ENCODE data around the gene TSGA10IP. TPM values are rescaled to one million over a fixed set of nuclear protein-coding genes. Genes with fewer than 3 reads are reported as not detected.

The TSGA10IP gene
- total RNA-seq, 1 donor from 2014 or later: not detected

DNA sequence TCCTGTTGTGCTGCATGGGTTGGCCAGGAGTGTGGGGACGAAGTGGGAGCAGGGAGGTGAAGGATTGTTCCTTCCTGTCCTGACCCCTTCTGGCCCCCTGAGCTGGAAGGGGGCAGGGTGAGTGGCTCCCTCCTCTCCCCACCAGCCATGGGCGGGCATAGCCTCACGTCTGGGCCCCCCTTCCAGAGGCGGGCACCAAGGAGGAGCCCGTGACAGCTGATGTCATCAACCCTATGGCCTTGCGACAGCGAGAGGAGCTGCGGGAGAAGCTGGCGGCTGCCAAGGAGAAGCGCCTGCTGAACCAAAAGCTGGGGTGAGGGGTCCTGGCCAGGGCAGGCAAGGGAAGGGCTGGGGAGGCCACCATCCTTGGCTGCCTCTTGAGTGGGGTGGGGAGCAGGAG is 19.6 kb downstream of the TSGA10IP start:
- intact Hi-C loops (cut with DNase I): loop anchor here (10.0 kb wide), 1 partner anchor 110 kb away; the partner anchor contains the start of gene CFL1
- ATAC-seq (no peak), DNase-seq (ENCODE audit: missing footprints) (no peak)

DNA sequence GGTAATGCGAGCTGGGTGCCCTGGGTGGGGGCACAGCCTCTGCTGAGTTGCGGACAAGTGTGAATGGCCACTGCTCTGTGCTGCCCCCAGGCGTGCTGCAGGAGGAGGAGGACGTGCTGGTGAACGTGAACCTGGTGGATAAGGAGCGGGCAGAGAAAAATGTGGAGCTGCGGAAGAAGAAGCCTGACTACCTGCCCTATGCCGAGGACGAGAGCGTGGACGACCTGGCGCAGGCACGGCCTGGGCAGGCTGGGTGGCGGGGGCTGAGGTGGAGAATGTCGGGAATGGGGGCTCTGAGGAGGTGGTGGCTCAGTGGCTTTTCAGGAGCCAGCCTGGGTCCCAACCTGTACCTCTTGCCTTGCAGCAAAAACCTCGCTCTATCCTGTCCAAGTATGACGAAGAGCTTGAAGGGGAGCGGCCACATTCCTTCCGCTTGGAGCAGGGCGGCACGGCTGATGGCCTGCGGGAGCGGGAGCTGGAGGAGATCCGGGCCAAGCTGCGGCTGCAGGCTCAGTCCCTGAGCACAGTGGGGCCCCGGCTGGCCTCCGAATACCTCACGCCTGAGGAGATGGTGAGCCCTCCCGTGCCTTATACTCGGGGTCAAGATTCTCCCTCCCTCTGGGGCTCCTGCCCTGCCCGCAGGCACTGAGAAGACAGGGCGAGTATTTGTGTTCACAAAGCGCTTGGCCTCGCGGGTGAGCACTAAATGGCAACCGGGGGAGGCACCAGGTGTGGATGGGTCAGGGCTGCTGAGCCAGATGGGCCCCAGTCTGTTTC is 20.9 kb downstream of the TSGA10IP start:
- DNase-seq (ENCODE audit: missing footprints): no peak
- intact Hi-C loops (cut with DNase I): loop anchor here (10.0 kb wide), 1 partner anchor 111 kb away; the partner anchor contains the start of gene CFL1
- no peak for ATAC-seq

DNA sequence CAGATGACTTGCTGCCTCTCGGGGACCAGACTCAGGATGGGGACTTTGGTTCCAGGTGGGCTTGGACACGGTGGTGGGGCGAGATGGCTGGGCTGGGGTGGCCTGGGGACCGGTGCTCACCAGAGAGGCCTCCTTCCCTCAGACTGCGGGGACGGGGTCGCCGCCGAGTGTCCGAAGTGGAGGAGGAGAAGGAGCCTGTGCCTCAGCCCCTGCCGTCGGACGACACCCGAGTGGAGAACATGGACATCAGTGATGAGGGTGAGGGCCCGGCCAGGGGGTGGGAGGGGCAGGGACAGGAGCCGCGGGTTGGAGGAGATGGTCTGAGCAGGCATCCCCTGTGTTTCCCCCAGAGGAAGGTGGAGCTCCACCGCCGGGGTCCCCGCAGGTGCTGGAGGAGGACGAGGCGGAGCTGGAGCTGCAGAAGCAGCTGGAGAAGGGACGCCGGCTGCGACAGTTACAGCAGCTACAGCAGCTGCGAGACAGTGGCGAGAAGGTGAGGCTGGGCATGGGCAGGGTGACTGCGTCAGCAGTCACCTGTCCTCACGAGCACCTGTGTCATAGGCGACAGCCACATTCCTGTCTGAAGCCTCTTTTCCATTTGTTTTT is 22.2 kb downstream of the TSGA10IP start:
- ATAC-seq (no peak), DNase-seq (ENCODE audit: missing footprints) (no peak)
- intact Hi-C loops (cut with DNase I): loop anchor here (10.0 kb wide), 1 partner anchor 113 kb away; the partner anchor contains the start of gene CFL1

DNA sequence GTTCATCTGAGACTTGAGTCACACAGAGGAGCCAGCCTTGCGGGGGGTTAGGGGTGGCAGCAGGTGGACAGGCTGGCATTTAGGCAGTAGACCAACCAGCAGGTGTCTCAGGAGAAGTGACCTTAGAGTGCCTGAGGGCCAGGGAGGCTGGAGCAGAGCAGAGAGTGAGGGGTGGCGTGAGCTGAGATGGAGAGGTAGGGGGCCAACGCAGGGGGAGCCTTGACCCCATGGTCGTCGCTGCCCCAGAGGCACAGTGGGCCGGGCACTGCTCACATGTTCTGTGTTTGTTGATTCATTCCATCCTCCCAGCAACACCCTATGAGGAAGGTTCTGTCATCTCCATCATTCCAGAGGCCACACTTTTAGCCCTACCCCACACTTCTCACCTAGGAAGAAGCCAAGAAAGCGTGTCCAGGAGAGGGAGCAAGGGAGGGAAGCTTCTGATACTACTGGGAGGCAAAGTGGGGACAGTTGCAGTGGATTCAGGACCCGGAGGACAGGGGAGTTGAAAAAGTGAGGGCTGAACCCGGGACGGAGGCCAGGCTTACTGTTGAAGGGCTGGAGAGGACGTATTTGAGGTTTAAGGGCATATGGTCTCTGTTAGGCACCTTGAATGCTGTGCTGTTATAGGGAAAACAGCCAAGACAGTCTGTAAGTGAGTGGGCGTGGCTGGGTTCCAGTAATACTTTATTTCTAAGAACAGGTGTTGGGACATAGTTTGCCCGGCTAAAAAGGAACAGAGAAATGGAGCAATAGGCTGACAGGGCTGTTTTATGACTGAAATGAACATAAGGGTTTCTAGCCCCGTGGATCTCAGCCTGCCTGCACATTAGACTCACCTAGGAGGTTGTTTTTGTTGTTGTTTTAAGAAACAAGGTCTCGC is 23.6 kb downstream of the TSGA10IP start:
- intact Hi-C loops (cut with DNase I): loop anchor here (10.0 kb wide), 1 partner anchor 114 kb away; the partner anchor contains the start of gene CFL1
- ATAC-seq (no peak), DNase-seq (ENCODE audit: missing footprints) (no peak)

DNA sequence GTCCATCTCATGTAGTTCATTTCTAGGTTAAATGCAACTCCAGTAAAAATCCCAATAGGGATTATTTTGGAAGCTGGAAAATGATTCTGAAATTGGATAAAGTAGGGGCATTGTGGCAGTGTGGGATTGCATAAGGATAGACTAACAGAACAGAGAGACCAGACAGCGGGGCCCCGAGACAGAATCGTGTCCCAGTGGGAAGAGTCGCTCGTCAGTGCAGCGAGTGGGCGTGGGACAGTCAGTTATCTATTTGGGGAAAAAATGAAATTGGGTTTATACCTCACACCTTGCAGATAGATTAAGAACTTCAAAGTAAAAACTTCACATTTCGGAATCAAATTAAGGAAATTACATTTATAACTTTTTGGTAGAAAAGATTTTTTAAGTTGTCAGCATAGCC is 26.8 kb downstream of the TSGA10IP start:
- ATAC-seq (no peak), DNase-seq (ENCODE audit: missing footprints) (no peak)
- intact Hi-C loops (cut with DNase I): no loop called here

DNA sequence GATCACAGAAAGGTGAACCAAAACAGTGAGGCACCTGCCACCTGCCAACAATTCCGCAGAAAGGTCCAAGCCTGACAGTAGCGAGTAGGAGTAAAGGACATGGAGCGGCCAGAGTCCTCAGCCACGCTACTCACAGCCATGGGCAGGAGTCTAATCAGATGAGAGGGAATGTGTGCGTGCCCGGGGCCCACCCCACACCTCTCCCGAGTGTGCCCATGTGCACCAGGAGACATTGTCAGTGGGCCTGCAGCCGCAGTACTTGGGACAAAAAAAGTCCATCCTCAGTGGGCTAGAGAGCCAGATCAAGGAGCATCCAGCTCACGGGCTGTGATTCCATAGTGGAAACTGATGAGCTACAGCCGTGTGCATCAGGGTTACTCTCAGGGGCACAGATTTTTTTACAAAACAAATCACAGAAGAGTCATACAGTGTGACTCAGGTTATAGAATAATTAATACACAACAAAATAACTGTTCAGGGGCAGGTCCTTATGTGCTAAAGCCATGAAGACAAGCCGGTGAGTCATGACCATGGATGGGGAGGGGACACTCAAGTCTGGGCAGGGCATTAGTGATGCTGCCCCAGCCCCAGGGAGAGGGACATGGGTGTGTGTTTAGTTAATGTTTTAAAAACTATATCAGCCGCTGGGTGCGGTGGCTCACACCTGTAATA is 28.3 kb downstream of the TSGA10IP start:
- intact Hi-C loops (cut with DNase I): no loop called here
- no peak for ATAC-seq

DNA sequence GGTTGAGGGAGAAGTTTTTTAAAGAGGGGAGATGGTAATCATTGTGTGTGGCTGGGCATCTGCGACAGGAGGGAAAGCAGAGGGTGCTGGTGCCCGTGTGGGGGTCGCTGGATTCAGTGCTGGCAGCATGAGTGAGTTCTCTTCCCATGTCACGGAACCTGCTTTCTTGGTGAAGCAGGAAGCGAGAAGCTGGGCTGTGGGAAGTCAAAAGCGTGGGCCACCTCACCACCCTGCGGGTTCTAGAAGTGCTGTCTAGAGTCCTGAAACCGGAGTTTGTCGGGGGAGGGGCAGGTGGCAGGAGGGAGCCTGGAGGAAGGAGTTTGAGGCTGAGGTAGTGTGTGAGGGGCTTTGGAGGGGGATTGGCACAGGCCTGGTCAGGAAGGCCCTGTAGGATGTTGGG is 30.5 kb downstream of the TSGA10IP start:
- ATAC-seq: no peak
- intact Hi-C loops (cut with DNase I): no loop called here
- DNase-seq (ENCODE audit: missing footprints): no peak

More for the DNA sequence above, 28.3 kb downstream of the TSGA10IP start:
- no peak for DNase-seq (ENCODE audit: missing footprints)

DNA sequence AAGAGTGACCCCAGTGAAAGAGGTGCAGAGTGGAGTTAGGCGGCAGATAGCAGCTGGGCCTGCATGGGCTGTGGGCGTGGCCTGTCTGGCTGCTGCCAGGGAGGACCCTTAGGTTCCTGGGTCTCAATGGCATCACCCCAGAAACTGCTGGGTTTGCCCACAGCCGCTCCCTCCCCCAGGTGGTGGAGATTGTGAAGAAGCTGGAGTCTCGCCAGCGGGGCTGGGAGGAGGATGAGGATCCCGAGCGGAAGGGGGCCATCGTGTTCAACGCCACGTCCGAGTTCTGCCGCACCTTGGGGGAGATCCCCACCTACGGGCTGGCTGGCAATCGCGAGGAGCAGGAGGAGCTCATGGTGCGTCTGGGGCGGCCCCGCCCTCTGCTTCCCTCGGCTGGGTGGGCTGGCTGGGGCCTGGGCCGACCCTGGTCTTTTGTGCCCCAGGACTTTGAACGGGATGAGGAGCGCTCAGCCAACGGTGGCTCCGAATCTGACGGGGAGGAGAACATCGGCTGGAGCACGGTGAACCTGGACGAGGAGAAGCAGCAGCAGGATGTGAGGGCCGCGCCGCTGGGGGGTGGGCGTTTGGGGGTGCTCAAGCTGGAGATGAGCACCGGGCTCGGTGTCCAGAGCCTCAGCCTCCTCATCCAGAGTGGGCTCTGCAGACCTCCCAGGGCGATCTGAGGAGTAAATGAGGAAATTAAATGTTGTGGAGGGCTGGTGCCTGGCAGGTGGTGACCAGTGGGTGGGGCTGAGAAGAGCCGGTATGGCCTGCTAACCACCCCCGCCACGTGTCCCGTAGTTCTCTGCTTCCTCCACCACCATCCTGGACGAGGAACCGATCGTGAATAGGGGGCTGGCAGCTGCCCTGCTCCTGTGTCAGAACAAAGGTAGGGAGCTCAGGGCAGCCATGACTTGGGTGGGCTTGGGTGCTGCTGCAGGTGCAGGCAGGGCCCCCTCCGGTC is 31.2 kb downstream of the TSGA10IP start:
- intact Hi-C loops (cut with DNase I): no loop called here
- DNase-seq (ENCODE audit: missing footprints) (no peak), ATAC-seq (no peak)

DNA sequence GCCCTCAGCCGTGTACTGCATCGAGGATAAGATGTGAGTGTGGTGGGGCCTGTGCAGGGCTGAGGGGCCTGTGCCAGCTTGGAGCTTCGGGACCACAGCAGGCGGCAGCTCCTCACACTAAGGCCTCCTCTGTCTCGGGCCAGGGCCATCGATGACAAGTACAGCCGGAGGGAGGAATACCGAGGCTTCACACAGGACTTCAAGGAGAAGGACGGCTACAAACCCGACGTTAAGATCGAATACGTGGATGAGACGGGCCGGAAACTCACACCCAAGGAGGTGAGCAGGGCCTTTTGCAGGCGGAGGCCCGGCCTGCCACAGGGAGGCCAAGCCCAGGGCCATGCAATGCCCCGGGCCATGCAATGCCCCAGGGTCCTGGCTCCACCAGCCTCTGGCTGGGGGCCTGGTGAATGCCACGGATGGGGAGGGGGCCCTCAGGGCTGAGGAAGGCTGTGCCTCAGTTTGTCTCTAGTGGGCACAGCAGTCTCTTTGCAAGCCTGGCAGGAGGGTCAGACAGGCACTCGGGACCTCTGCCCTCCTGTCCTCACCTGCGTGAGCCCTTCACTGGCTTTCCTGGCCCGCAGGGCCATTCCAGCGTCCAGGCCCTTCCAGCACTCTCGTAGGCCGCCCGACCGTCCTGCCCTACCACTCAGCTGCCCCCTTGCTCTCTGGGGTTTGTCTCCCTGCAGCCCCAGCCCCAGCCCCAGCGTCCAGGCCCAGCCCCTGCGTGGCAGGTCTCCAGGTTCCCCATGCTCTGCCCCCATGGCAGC is 32.5 kb downstream of the TSGA10IP start:
- intact Hi-C loops (cut with DNase I): no loop called here
- DNase-seq (ENCODE audit: missing footprints) (no peak), ATAC-seq (peak; percentile 32)

DNA sequence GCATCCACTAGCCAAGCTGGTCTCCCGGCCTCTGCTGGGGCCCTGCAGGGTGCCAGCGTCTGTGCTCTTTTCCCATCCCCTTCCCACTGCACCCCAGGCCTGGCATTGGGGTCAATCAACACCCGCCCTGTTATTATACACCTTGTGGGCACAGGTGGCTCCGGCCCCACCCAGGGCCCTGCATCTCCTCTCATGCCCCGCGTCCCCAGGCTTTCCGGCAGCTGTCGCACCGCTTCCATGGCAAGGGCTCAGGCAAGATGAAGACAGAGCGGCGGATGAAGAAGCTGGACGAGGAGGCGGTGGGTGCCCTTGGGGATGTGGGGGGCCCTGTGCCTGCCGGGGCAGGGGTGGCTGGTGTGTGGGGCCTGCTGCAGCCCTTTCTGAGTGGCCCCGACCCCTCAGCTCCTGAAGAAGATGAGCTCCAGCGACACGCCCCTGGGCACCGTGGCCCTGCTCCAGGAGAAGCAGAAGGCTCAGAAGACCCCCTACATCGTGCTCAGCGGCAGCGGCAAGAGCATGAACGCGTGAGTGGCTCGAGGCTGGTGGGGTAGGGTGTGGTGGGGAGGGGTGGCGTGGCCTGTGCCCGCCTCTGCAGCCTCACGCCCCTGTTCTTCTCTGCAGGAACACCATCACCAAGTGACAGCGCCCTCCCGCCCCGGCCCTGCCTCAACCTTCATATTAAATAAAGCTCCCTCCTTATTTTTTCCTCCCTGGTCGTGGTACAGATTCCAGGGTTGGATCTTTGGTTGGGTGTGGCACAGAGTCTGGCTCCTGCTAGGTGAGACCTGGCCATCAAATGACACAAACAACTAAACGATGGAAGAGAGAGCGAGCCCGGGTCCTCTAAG is 33.3 kb downstream of the TSGA10IP start:
- intact Hi-C loops (cut with DNase I): no loop called here
- no peak for ATAC-seq

DNA sequence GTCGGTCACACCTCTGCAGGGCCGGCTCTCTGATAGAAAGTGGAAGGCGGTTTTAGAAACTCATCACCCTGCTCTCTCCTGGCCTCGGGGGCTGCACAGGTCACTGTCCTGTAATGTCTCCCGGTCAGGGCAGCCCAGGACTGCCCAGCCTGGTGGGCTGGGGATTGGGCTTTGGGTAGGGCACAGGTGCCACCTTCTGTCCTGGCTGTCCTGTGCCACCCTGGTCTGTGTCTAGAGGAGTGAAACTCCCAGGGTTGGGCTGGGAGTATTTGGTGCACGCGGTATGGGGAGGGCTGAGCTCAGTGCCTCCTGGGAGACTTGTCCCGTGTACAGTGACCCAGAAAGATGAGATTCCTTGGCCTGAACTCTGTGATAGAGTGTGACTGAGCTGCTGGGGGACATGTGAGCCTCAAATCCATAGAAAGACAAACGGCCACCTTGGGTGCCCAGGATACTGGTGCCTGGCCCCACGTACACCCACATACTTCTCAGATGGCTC is 34.0 kb downstream of the TSGA10IP start:
- no peak for ATAC-seq
- DNase-seq (ENCODE audit: missing footprints): no peak
- intact Hi-C loops (cut with DNase I): no loop called here

More for the DNA sequence above, 33.3 kb downstream of the TSGA10IP start:
- no peak for DNase-seq (ENCODE audit: missing footprints)

DNA sequence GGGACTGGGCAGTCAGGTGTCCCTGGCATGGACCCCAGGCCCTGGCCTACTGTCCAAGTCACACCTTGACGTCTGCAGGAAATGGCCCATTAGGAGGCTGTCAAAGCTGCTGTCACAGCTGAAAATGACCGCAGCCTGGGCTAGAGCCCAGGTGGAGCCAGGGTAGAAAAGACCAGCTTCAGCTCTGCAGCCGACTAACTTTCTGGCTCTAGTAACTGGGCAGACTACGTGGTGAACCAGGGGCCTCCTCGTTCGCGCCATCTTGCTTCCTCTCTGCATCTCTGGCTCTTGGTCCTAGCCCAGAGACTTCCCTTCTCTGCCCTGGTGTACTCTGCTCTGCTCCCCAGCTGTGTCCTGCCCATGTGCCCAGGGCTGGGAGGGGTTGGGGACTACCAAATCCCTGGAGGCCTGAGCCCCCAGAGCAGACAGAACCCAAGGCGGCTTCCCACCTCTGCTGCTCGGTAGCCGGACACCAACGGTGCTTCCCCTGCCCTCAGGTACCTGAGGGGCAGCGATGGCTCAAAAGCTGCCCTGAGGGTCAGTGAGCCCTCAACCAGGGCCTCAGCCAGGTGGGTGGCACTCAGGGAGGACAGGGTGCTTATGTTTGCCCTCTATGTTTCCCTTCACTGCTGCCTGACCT is 35.9 kb downstream of the TSGA10IP start:
- no peak for DNase-seq (ENCODE audit: missing footprints)
- intact Hi-C loops (cut with DNase I): no loop called here
- no peak for ATAC-seq

DNA sequence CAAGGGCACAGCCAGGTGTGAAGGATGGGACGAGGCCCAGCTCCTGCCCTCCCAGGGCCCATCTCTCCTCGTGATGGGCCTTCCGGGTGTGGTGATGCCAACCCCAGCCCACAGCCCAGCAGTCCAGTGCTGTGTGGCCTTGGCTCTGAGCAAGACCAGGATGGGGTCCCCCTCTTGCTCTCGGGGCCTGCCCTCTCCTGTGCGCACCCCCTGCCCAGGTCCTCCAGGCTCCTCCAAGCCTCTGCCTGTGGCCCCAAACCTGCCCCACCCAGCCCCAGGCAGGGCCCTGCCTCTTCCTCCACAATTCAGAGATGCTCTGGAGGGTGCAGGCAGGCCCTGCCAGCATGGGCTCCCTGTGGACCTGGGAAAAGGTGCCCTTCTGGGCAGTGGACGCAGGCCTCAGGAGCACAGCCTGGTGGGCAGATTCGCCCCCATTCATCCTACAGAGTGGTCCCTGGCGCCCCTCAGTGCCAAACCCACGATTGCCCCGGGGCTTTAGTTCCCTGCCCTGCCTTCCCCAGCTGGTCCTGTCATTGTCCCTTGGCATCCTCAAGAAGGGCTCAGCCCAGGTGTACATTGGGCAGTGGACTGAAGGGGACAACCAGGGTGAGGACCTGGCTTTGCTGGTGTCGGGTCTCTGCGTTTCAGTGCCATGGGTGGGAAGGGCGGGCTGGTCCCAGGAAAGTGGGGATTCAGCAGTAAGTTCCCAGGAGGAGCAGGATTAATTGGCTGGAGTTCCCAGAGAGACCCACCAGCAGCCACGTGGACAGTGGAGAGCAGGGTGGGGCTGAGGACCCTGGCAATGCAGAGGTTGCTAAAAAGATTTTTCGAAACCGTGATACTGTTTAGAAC is 36.9 kb downstream of the TSGA10IP start:
- ATAC-seq: peak; percentile 10
- intact Hi-C loops (cut with DNase I): no loop called here

DNA sequence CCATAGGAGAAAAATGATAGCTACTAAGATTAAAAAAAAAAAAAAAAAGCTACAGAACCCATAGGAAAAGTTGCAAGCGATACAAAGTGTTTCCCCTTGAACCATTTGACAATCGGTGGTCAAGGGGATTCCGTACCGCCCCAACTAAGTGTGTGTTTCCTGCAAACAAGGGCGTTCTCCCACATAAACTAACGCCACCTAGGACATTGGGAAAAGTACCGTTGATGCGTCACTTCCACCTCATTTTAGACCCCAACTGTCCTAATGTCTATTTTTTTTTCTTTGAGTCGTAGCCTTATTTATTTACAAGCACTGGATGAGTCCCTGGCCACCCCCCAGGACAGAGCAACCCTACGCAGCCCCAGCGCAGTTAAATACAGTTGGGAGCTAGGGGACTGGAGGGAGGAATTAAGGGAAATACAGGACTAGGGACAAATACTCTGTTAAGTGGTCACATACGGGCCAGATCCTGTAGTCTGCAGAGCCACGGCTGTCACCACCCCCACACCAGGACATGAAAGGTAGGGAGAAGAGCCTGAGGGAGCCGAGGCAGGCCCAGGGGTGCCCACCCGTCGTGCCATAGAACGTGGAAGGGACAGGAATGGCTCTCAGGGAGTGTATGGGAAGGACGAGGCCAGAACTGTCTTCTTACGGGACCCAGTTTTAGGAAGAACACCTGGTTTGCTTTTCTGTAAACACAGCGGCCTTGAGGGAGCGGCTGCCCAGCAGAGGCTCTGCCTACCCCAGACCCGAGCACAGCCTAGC is 37.7 kb downstream of the TSGA10IP start:
- DNase-seq (ENCODE audit: missing footprints) (no peak), ATAC-seq (no peak)
- intact Hi-C loops (cut with DNase I): no loop called here

More for the DNA sequence above, 36.9 kb downstream of the TSGA10IP start:
- DNase-seq (ENCODE audit: missing footprints): no peak
